ENCODE data around the gene BMP6. TPM values are rescaled to one million over a fixed set of nuclear protein-coding genes. Genes with fewer than 3 reads are reported as not detected.

The BMP6 gene
- total RNA-seq, 1 experiment from 2014 or later, result 0.22 TPM

GRCh38 chr6:7904654-7905319 lies 178.9 kb downstream of the BMP6 start:
- no peak for DNase-seq (ENCODE audit: low spot score)

GRCh38 chr6:7905416-7905815 lies 179.5 kb downstream of the BMP6 start:
- no peak for DNase-seq (ENCODE audit: low spot score)

- DNase-seq (ENCODE audit: low spot score), result no peak
These were observed 180.8 kb downstream of the BMP6 start for GRCh38 chr6:7906741-7907140.

GRCh38 chr6:7907159-7907558 lies 181.3 kb downstream of the BMP6 start:
- no peak for DNase-seq (ENCODE audit: low spot score)

GRCh38 chr6:7909323-7910276 lies 183.7 kb downstream of the BMP6 start:
- DNase-seq (ENCODE audit: low spot score), result peak; percentile 13

GRCh38 chr6:7910298-7910653 lies 184.4 kb downstream of the BMP6 start:
- no peak for DNase-seq (ENCODE audit: low spot score)

- peak; percentile 27 for DNase-seq (ENCODE audit: low spot score)
These were observed 184.9 kb downstream of the BMP6 start, which contains the start of gene TXNDC5 for GRCh38 chr6:7910654-7911344. TXNDC5 (minus strand) TSS chr6:7910788; CDS start chr6:7910776, 12 bp downstream.

GRCh38 chr6:7911345-7911725 lies 185.4 kb downstream of the BMP6 start:
- no peak for DNase-seq (ENCODE audit: low spot score)

GRCh38 chr6:7912024-7912423 lies 186.1 kb downstream of the BMP6 start:
- no peak for DNase-seq (ENCODE audit: low spot score)

GRCh38 chr6:7912736-7913517 lies 187.0 kb downstream of the BMP6 start:
- no peak for DNase-seq (ENCODE audit: low spot score)

- no peak for DNase-seq (ENCODE audit: low spot score)
These were observed 188.4 kb downstream of the BMP6 start for GRCh38 chr6:7914311-7914710.

- no peak for DNase-seq (ENCODE audit: low spot score)
These were observed 189.3 kb downstream of the BMP6 start for GRCh38 chr6:7914991-7915789.

GRCh38 chr6:7916959-7917358 lies 191.1 kb downstream of the BMP6 start:
- DNase-seq (ENCODE audit: low spot score), result no peak

GRCh38 chr6:7917729-7918128 lies 191.8 kb downstream of the BMP6 start:
- DNase-seq (ENCODE audit: low spot score), result no peak

- DNase-seq (ENCODE audit: low spot score), result no peak
These were observed 192.5 kb downstream of the BMP6 start for GRCh38 chr6:7918403-7918802.

- peak; percentile 56 for DNase-seq (ENCODE audit: low spot score)
These were observed 194.0 kb downstream of the BMP6 start for GRCh38 chr6:7919871-7920270.

- DNase-seq (ENCODE audit: low spot score), result no peak
These were observed 194.5 kb downstream of the BMP6 start for GRCh38 chr6:7920425-7920824.

- no peak for DNase-seq (ENCODE audit: low spot score)
These were observed 195.1 kb downstream of the BMP6 start for GRCh38 chr6:7921046-7921445.

- no peak for DNase-seq (ENCODE audit: low spot score)
These were observed 195.8 kb downstream of the BMP6 start for GRCh38 chr6:7921632-7922092.

GRCh38 chr6:7922596-7922995 lies 196.7 kb downstream of the BMP6 start:
- DNase-seq (ENCODE audit: low spot score), result no peak

GRCh38 chr6:7924867-7925266 lies 199.0 kb downstream of the BMP6 start:
- DNase-seq (ENCODE audit: low spot score), result no peak

All from A172 (cell line).